Skeletal muscle tissue (tissue), 4 donors: ENCODE results near the gene PLK2. TPM values are rescaled to one million over a fixed set of nuclear protein-coding genes. Genes with fewer than 3 reads are reported as not detected.

ENCODE experiments used
- H3K27ac ChIP-seq: one replicate; pipeline ENCODE4 v1.7.0; 2013; ENCODE audit warnings: mild to moderate bottlenecking, low read depth, low read length, inconsistent platforms
- H3K27me3 ChIP-seq, 3 donors: one replicate each; pipeline ENCODE4 v1.7.0; 2013; ENCODE audit warnings: low read length in 3 of 3; ENCODE audit not compliant: control insufficient read depth in 3 of 3, insufficient read depth in 3 of 3
- H3K36me3 ChIP-seq, 3 donors: one replicate each; pipeline ENCODE4 v1.7.0; 2013; ENCODE audit warnings: low read length in 3 of 3; ENCODE audit not compliant: control insufficient read depth in 3 of 3, insufficient read depth in 3 of 3
- H3K4me1 ChIP-seq, 3 donors: one replicate each; pipeline ENCODE4 v1.7.0; 2013; ENCODE audit warnings: low read length in 3 of 3, mild to moderate bottlenecking in 3 of 3; ENCODE audit not compliant: control insufficient read depth in 3 of 3, insufficient read depth in 3 of 3
- H3K4me3 ChIP-seq, 3 donors: one replicate each; pipeline ENCODE4 v1.7.0; 2013; ENCODE audit warnings: low read length in 3 of 3
- H3K9ac ChIP-seq, 3 donors: one replicate each; pipeline ENCODE4 v1.7.0; 2013; ENCODE audit warnings: low read length in 3 of 3, mild to moderate bottlenecking in 3 of 3, moderate library complexity in 2 of 3, low read depth in 1 of 3
- H3K9me3 ChIP-seq, 3 donors: one replicate each; pipeline ENCODE4 v1.7.0; 2013; ENCODE audit warnings: low read length in 3 of 3; ENCODE audit not compliant: control insufficient read depth in 3 of 3
- total RNA-seq: library from RNA; depleted of rRNA; stranded (reverse); fragments of >200 nt; gene quantifications from one replicate; pipeline ENCODE4 v1.2.3, GENCODE V29; 2014
- donor health status: Osteomylitis.

Gene PLK2
- total RNA-seq, result 263 TPM

DNA sequence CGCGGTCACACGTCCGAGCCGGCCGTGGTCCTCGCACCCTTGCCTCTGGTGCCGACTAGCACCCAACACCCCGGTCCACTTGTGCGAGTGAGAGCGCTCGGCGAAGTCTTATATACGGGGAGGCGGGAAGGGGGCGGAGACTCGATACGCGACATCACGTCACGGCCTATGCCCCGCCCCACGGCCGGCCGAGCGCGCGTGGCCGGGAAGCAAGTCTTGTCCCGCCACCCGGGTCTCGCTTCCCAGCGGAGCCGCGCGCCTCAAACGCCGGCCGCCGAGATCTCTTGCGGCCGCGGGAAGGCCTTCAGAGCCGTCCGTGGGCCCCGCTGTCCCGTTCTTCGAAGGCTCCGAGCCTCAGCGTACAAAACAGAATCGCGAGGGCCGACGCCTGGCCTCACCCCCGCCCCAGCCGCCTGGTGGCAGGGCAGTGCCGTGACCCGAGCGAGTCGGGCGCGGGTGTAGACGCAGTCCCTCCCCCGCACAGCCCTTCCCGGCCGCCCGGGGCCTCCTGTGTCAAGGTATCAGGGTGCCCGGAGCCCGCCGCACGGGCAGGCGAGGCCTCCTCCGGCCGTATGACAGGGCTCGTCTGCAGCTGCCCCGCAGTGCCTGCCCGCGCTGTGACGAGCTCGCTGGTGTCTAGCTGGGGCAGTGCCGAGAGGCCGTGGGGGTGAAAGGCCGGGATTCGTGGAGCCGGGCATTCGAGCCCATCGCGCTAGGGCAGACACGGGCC lies at the start of gene PLK2:
Gene PLK2 (minus strand): TSS at position 85 of the 730 bp plus-strand sequence. CDS start 127 bp downstream, outside the sequence.
- Histone ChIP-seq H3K4me1 (peaks cover 0 to 8% (median 2%) of the 10 kb centered on the region in 3 donors), H3K9ac (peak within 1 kb of the TSS; percentile 85 to 91 (median 90)), H3K36me3 (peaks cover 8 to 22% (median 17%) of the 10 kb centered on the region in 3 donors), H3K27me3 (no peaks in the 10 kb centered on the region), H3K4me3 (peak within 1 kb of the TSS; percentile 87 to 90 (median 88)), H3K27ac (peak within 1 kb of the TSS; percentile 97), H3K9me3 (no peaks in the 10 kb centered on the region)

DNA sequence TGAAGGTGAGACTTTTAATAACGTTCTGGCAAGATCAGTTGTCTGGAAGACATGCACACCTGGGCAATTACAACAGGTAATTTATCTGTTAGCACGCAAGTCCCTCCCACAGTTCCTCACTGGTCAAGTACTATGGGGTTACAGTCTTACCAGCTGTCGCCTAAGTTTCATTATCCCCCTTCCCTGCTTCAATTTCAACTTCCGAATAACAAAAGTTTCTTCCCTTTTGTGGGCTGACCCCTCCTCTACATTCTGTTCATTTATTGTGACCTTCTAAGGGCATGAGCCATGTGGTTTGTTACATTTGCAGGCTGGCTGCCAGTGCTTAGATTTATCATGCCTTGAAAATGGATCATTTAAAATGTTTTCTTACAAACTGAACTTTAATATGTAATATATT lies 47.8 kb upstream of the PLK2 start:
- Histone ChIP-seq H3K36me3 (no peaks in the 10 kb centered on the region), H3K4me1 (no peaks in the 10 kb centered on the region), H3K9ac (no peak overlapping the region), H3K27me3 (no peaks in the 10 kb centered on the region), H3K27ac (no peak overlapping the region), H3K9me3 (no peaks in the 10 kb centered on the region), H3K4me3 (no peak overlapping the region)

DNA sequence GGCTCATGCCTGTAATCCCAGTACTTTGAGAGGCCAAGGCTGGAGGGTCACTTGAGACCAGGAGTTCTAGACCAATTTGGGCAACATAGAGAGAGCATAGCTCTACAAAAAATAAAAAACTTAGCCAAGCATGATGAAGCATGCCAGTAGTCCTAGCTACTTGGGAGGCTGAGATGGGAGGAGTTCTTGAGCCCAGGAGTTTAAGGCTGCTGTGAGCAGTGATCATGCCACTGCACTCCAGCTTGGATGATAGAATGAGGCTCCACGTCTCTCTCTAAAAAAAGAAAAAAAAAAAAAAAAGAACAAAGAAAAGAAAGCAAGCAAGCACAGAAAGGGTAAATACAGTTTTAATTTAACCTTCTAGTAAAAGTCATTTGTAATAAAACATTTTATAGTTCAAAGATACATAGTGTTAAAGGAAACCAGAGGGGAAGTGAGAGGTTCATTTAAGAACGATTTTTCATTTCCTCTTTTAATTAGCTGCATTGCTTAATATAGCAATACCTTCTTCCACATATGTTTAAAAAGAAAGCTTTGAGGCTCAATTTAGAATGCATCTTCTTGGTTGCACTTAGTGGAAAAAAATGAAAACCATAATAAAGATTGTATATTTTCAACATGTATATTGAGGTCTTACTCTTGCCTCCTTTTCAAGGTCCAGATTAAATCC lies 46.2 kb upstream of the PLK2 start:
- H3K27me3 ChIP-seq, result no peaks in the 10 kb centered on the region
- no peaks in the 10 kb centered on the region for H3K9me3 ChIP-seq
- no peaks in the 10 kb centered on the region for H3K4me1 ChIP-seq
- no peak overlapping the region for H3K4me3 ChIP-seq
- H3K9ac ChIP-seq, result no peak overlapping the region
- no peaks in the 10 kb centered on the region for H3K36me3 ChIP-seq
- no peak overlapping the region for H3K27ac ChIP-seq

DNA sequence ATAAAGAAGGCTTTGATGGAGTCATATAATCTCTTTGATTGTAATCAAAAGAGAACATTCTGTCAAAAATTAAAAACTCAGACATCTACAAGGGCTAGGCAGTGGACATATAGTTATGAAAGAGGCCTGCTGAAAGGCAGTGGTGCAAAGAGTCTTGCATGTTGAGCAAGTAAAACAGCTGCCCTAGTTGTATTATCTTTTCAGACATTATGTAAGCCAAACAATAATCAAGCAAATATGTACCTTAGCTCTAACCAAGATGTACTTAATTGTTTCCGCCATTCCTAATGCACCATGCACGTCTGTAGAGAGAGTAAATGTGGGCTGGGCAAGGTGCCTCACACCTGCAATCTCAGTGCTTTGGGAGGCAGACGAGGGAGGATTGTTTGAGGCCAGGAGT lies 45.6 kb upstream of the PLK2 start:
- no peaks in the 10 kb centered on the region for H3K9me3 ChIP-seq
- no peak overlapping the region for H3K4me3 ChIP-seq
- no peak overlapping the region for H3K27ac ChIP-seq
- no peak overlapping the region for H3K9ac ChIP-seq
- no peaks in the 10 kb centered on the region for H3K36me3 ChIP-seq
- no peaks in the 10 kb centered on the region for H3K4me1 ChIP-seq
- no peaks in the 10 kb centered on the region for H3K27me3 ChIP-seq

DNA sequence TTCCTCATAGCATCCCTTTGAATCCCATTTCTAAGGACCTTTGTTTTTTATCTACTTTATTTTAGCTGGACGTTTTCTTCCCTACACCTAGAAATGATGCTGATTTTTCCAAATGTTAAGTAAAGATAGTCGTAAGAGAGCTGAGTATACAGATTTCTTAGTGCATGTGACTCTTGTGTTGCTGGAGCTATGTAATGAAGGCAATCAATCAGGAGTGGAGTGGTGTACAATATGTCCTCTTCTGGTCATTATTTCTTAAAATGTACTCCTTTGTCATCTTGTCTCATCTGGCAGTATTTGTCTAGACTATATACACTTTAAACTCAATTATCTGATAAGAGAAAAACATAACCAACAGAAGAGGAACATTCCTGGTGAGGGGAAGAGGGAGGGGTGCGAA lies 44.9 kb upstream of the PLK2 start:
- Histone ChIP-seq H3K4me1 (no peaks in the 10 kb centered on the region), H3K36me3 (no peaks in the 10 kb centered on the region), H3K9ac (no peak overlapping the region), H3K9me3 (no peaks in the 10 kb centered on the region), H3K27me3 (no peaks in the 10 kb centered on the region), H3K4me3 (no peak overlapping the region), H3K27ac (no peak overlapping the region)

GRCh38 chr5:58503390-58504046 lies 43.6 kb upstream of the PLK2 start:
- H3K4me1 ChIP-seq, result no peaks in the 10 kb centered on the region
- H3K4me3 ChIP-seq, result no peak overlapping the region
- no peaks in the 10 kb centered on the region for H3K27me3 ChIP-seq
- H3K36me3 ChIP-seq, result no peaks in the 10 kb centered on the region
- no peaks in the 10 kb centered on the region for H3K9me3 ChIP-seq
- no peak overlapping the region for H3K9ac ChIP-seq
- no peak overlapping the region for H3K27ac ChIP-seq

- H3K4me3 ChIP-seq, result no peak overlapping the region
- no peaks in the 10 kb centered on the region for H3K36me3 ChIP-seq
- H3K4me1 ChIP-seq, result no peaks in the 10 kb centered on the region
Measured at GRCh38 chr5:58501778-58502417, 42.0 kb upstream of the PLK2 start.

GRCh38 chr5:58499941-58500340 lies 40.1 kb upstream of the PLK2 start:
- no peaks in the 10 kb centered on the region for H3K27me3 ChIP-seq
- H3K36me3 ChIP-seq, result no peaks in the 10 kb centered on the region
- H3K4me1 ChIP-seq, result no peaks in the 10 kb centered on the region
- no peak overlapping the region for H3K9ac ChIP-seq
- no peak overlapping the region for H3K27ac ChIP-seq
- no peak overlapping the region for H3K4me3 ChIP-seq
- H3K9me3 ChIP-seq, result no peaks in the 10 kb centered on the region

More at GRCh38 chr5:58501778-58502417, 42.0 kb upstream of the PLK2 start:
- Histone ChIP-seq H3K9ac (no peak overlapping the region), H3K9me3 (no peaks in the 10 kb centered on the region), H3K27ac (no peak overlapping the region), H3K27me3 (no peaks in the 10 kb centered on the region)

DNA sequence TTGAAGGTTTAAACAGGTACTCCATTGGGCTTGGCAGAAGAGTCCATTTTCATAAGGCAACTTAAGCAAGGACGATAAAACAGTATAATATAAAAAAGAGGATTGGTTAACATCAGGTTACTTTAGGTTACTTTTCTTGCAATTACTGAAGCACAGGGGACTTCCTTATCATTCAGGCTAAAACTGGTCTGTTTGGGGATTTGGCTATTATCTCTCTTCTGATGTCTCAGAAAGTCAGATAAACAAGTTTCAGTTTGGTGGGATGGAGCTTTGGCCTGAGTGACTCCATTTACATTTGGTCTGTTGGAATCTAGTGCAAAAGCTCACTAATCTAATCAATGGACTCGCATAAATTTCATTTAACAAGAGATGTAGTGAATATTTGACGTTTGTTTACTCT lies 39.3 kb upstream of the PLK2 start:
- Histone ChIP-seq H3K4me1 (no peaks in the 10 kb centered on the region), H3K4me3 (no peak overlapping the region), H3K36me3 (no peaks in the 10 kb centered on the region), H3K27me3 (no peaks in the 10 kb centered on the region), H3K9ac (no peak overlapping the region), H3K9me3 (no peaks in the 10 kb centered on the region), H3K27ac (no peak overlapping the region)
